HepG2 (cell line): Measurements from ENCODE around the gene FSHB.

Experiments used
- CTCF ChIP-seq: sonication (generic); formaldehyde crosslinking; IDR thresholded peaks from 2 replicates; pipeline ENCODE4 v1.5.0; 2020; ENCODE audit warnings: mild to moderate bottlenecking, missing genetic modification reagents, moderate library complexity
- MAX ChIP-seq: IDR thresholded peaks from 2 replicates; pipeline ENCODE4 v1.6.1; 2012; ENCODE audit warnings: inconsistent platforms
- NR3C1 ChIP-seq: sonication (generic); formaldehyde crosslinking; IDR thresholded peaks from 2 replicates; pipeline ENCODE4 v1.4.0; 2020; ENCODE audit warnings: missing genetic modification reagents
- POLR2A ChIP-seq, 2 experiments: IDR thresholded peaks; 2 replicates each; pipeline ENCODE4 v1.6.1; 2011; ENCODE audit warnings: low read depth in 2 of 2, low read length in 2 of 2, mild to moderate bottlenecking in 1 of 2, moderate library complexity in 1 of 2; ENCODE audit not compliant: insufficient read depth in 1 of 2
- POLR2AphosphoS5 ChIP-seq: IDR thresholded peaks from 2 replicates; pipeline ENCODE4 v1.6.1; 2012; ENCODE audit warnings: low read depth, low read length
- TOE1 ChIP-seq: sonication (generic); formaldehyde crosslinking; IDR thresholded peaks from 2 replicates; pipeline ENCODE4 v1.4.0; 2020; ENCODE audit warnings: mild to moderate bottlenecking, missing genetic modification reagents
- ZBTB14 ChIP-seq: sonication (generic); formaldehyde crosslinking; IDR thresholded peaks from 2 replicates; pipeline ENCODE4 v1.4.0; 2020; ENCODE audit warnings: missing genetic modification reagents
- ZNF225 ChIP-seq: sonication (generic); formaldehyde crosslinking; IDR thresholded peaks from 2 replicates; pipeline ENCODE4 v1.4.0; 2020; ENCODE audit warnings: mild to moderate bottlenecking, missing genetic modification reagents
- ZNF276 ChIP-seq: sonication (generic); formaldehyde crosslinking; IDR thresholded peaks from 2 replicates; pipeline ENCODE4 v1.4.0; 2020; ENCODE audit warnings: mild to moderate bottlenecking, low read depth, missing genetic modification reagents
- ZNF367 ChIP-seq: sonication (generic); formaldehyde crosslinking; IDR thresholded peaks from 2 replicates; pipeline ENCODE4 v1.4.0; 2020; ENCODE audit warnings: missing genetic modification reagents, borderline replicate concordance

- TF ChIP-seq POLR2A (IDR thresholded peaks at IDR 0.05; ENCODE audit: insufficient read depth in 1 of 2, low read depth in 2 of 2, low read length in 2 of 2) = no peak
- no peak for TF ChIP-seq POLR2AphosphoS5
- no peak for TF ChIP-seq ZNF276 (CRISPR knock-in tag)
- no peak for TF ChIP-seq ZBTB14 (CRISPR knock-in tag)
- peak; percentile 82 for TF ChIP-seq CTCF (CRISPR knock-in tag)
- TF ChIP-seq MAX = no peak
- no peak for TF ChIP-seq NR3C1 (CRISPR knock-in tag)
- TF ChIP-seq ZNF225 (CRISPR knock-in tag) = no peak
- no peak for TF ChIP-seq TOE1 (CRISPR knock-in tag)
- no peak for TF ChIP-seq ZNF367 (CRISPR knock-in tag)
These were observed 34.2 kb upstream of the FSHB start for GRCh38 chr11:30196400-30197206.
